CD4-positive, CD25-positive, alpha-beta regulatory T cell (primary cell): ENCODE results near the gene UQCRQ. TPM values are rescaled to one million over a fixed set of nuclear protein-coding genes. Genes with fewer than 3 reads are reported as not detected.

Experiments used
- ATAC-seq, 2 donors: fragments of 150-1000 bp; cut with Tn5 transposase; one replicate each; pipeline ENCODE4 v1.10.0; 2021; ENCODE audit warnings: low read depth in 2 of 2, moderate number of reproducible peaks in 2 of 2, moderate library complexity in 1 of 2
- DNase-seq, 3 donors: peaks; one replicate each; pipeline versions ENCODE4 v3.0.0 to v3.0.0-alpha.2; 2012 to 2022; ENCODE audit warnings: mixed read lengths in 1 of 3
- H3K27ac ChIP-seq: one replicate; pipeline ENCODE4 v1.7.0; 2013; ENCODE audit warnings: mild to moderate bottlenecking, low read length; ENCODE audit not compliant: insufficient read depth, poor library complexity, severe bottlenecking
- H3K27me3 ChIP-seq: one replicate; pipeline ENCODE4 v1.7.0; 2013; ENCODE audit warnings: low read length; ENCODE audit not compliant: control insufficient read depth, insufficient read depth
- H3K36me3 ChIP-seq: one replicate; pipeline ENCODE4 v1.7.0; 2013; ENCODE audit warnings: mild to moderate bottlenecking, low read length, moderate library complexity; ENCODE audit not compliant: control insufficient read depth, insufficient read depth
- H3K4me1 ChIP-seq: 2 replicates; pipeline ENCODE4 v1.7.0; 2013; ENCODE audit warnings: mild to moderate bottlenecking, low read length; ENCODE audit not compliant: insufficient read depth, control insufficient read depth, poor library complexity, severe bottlenecking
- H3K4me3 ChIP-seq: one replicate; pipeline ENCODE4 v1.7.0; 2013; ENCODE audit warnings: low read depth, mild to moderate bottlenecking, low read length, moderate library complexity
- H3K9me3 ChIP-seq, 2 experiments: 1 replicate in 1 of 2; 2 replicates in 1 of 2; pipeline ENCODE4 v1.7.0; 2013; ENCODE audit warnings: low read length in 2 of 2, mild to moderate bottlenecking in 1 of 2, moderate library complexity in 1 of 2; ENCODE audit not compliant: control insufficient read depth in 2 of 2
- H3K27ac Mint-ChIP-seq, 3 donors: one replicate each; pipeline ENCODE4 v1.8.0; 2020 to 2022; ENCODE audit warnings: mild to moderate bottlenecking in 3 of 3, mixed read lengths in 3 of 3, moderate library complexity in 2 of 3
- H3K27me3 Mint-ChIP-seq: one replicate; pipeline ENCODE4 v1.8.0; 2022; ENCODE audit warnings: mild to moderate bottlenecking, mixed read lengths
- H3K36me3 Mint-ChIP-seq: one replicate; pipeline ENCODE4 v1.8.0; 2020; ENCODE audit warnings: mixed read lengths
- H3K4me1 Mint-ChIP-seq, 4 donors: one replicate each; pipeline ENCODE4 v1.8.0; 2020 to 2022; ENCODE audit warnings: mixed read lengths in 4 of 4, mild to moderate bottlenecking in 1 of 4
- H3K4me3 Mint-ChIP-seq, 4 donors: one replicate each; pipeline ENCODE4 v1.8.0; 2020 to 2022; ENCODE audit warnings: mild to moderate bottlenecking in 4 of 4, mixed read lengths in 4 of 4, moderate library complexity in 3 of 4
- H3K9me3 Mint-ChIP-seq, 7 donors: one replicate each; pipeline ENCODE4 v1.8.0; 2020 to 2022; ENCODE audit warnings: mixed read lengths in 7 of 7, mild to moderate bottlenecking in 3 of 7, moderate library complexity in 2 of 7
- polyA plus RNA-seq, 4 donors: library from polyadenylated mRNA; unstranded; fragments of 300-500 nt; fragmentation: Illumina TruSeq; gene quantifications; one replicate each; pipeline ENCODE4 v1.2.3, GENCODE V29; 2021
- total RNA-seq: library from RNA; stranded (reverse); gene quantifications from one replicate; pipeline ENCODE4 v1.2.3, GENCODE V29; 2022

Gene UQCRQ
- total and polyA plus RNA-seq, 5 donors from 2014 or later = 88.5 to 604 (median 562) TPM

DNA sequence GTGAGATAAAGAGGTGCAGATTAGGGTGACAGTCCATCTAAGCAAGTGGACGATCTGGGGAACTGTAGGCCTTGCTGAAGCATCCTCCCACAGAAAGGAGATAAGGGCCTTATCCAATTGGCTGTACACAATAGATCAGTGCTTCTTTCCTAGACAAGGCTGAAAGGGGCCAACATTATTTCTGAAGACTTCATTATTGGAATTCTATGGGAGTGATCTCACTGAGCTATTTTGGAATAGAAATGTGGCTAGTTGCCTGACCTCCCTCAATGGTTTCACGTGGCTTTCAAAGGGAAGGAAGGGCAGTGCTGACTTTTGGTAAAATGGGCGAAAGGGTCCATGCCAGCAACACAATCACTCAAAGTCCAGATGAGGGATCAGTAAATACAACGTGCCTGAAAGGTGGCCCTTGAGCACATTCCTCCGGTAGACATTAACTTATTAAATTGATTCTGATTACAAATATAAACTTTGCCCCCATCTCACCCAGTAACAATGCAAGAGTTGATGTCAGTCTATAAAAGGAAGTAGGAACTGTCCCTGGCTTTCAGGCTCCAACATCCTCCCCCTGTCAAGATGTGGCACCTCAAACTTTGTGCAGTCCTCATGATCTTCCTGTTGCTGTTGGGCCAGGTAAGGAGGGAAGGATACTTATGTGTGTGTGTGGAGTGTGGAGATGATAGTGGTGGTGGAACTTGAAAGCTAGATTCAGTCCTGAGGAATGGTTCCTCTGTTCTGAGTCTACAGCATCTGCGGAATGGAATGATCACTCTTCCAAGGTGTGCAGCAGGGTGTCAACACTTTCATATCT is 6.9 kb downstream of the UQCRQ start, which contains the start of gene LEAP2:
Gene LEAP2 (plus strand): TSS at position 550 of the 811 bp plus-strand sequence. CDS start 27 bp downstream, at position 577.
- H3K36me3 Mint-ChIP-seq = peaks cover 19% of the 10 kb centered on the region
- no peaks in the 10 kb centered on the region for H3K27me3 Mint-ChIP-seq
- Histone ChIP-seq H3K27ac (no peak within 1 kb of the TSS), H3K4me1 (no peaks in the 10 kb centered on the region), H3K9me3 (no peaks in the 10 kb centered on the region), H3K27me3 (no peaks in the 10 kb centered on the region), H3K4me3 (no peak within 1 kb of the TSS), H3K36me3 (peaks cover 25% of the 10 kb centered on the region)
- H3K4me1 Mint-ChIP-seq = peaks cover 0 to 13% (median 3%) of the 10 kb centered on the region in 4 donors
- DNase-seq (no peak), ATAC-seq (no peak)
- peak within 1 kb of the TSS; percentile 16 to 68 (median 54) for H3K27ac Mint-ChIP-seq
- no peaks in the 10 kb centered on the region for H3K9me3 Mint-ChIP-seq
- H3K4me3 Mint-ChIP-seq = peak within 1 kb of the TSS in 1 of 4 donors; percentile 32

DNA sequence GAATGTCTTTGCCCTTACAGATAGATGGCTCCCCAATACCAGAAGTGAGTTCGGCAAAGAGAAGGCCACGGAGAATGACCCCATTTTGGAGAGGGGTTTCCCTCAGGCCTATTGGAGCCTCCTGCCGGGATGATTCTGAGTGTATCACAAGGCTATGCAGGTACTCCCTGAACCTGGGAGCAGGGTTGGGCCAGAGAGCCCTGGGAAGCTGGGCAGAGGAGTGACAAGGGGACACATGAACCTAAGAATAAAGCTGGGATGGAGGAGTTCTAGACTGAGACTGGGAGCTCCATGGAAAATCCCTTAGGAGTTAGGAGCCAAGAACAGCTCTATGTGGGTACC is 7.5 kb downstream of the UQCRQ start:
- no peak overlapping the region for H3K4me3 ChIP-seq
- DNase-seq = no peak
- no peaks in the 10 kb centered on the region for H3K27me3 ChIP-seq
- no peak overlapping the region for H3K27ac Mint-ChIP-seq
- H3K9me3 Mint-ChIP-seq = no peaks in the 10 kb centered on the region
- peaks cover 13% of the 10 kb centered on the region for H3K36me3 Mint-ChIP-seq
- no peaks in the 10 kb centered on the region for H3K4me1 ChIP-seq
- no peaks in the 10 kb centered on the region for H3K9me3 ChIP-seq
- peaks cover 29% of the 10 kb centered on the region for H3K36me3 ChIP-seq
- no peak for ATAC-seq
- peaks cover 0 to 7% (median 4%) of the 10 kb centered on the region in 4 donors for H3K4me1 Mint-ChIP-seq
- no peaks in the 10 kb centered on the region for H3K27me3 Mint-ChIP-seq
- H3K4me3 Mint-ChIP-seq = no peak overlapping the region
- H3K27ac ChIP-seq = no peak overlapping the region

DNA sequence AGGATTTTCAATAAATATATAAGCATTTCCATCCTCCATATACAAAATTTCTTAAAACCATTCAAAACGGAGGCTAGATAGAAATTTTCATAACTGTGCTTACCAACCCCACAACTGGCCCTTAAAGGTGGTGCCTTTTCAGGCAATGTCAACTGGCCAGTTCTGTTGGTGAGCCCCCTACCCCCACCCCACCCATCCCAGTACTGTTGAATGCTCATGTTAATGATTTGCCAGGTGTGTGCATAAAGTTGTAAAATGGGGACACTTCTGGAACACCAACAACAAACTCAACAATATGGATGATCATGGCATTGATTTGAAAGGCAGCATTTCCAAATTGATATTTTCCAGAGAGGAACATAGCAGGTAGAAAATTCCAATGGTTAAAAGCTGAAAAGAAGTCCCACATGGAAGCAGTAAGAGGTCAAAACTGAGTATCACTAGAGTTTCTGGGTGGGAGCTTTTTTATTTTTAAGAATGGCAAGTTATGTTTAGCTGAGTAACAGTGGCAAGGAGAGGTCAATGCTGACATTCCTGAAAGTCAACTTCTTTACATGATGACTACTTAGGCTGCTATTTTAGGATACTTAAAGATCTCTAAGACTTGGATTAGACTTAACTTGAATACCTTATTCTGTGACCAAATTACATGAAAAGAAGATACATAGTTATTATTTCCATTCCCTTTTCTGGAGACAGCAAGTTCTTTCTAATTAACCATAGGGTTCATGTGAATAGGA is 9.7 kb downstream of the UQCRQ start:
- no peak overlapping the region for H3K27ac ChIP-seq
- Mint-ChIP-seq H3K9me3 (no peaks in the 10 kb centered on the region), H3K27ac (peak overlapping the region in 1 of 3 donors; percentile 5), H3K27me3 (no peaks in the 10 kb centered on the region), H3K36me3 (peaks cover 19% of the 10 kb centered on the region), H3K4me3 (no peak overlapping the region), H3K4me1 (peaks cover 0 to 6% (median 2%) of the 10 kb centered on the region in 4 donors)
- no peaks in the 10 kb centered on the region for H3K27me3 ChIP-seq
- H3K9me3 ChIP-seq = no peaks in the 10 kb centered on the region
- no peaks in the 10 kb centered on the region for H3K4me1 ChIP-seq
- no peak for DNase-seq
- no peak for ATAC-seq
- no peak overlapping the region for H3K4me3 ChIP-seq
- peaks cover 41% of the 10 kb centered on the region for H3K36me3 ChIP-seq

DNA sequence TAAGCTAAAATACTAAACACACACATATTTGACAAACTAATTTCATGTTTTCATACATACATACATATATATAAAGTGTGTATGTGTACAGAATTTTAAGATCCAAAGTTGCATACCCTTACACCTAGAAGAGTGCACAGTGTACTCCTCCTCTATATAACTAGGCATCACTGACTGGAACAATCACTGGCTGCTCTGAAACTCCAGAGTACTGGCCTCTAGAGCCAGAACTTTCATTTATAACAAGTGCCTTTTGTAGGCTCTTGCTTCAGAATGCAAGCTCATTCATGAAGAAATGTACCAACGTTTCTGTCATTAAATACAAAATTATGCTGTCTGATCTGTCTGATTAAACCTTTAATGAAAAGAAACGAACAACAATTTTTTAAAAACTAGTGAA is 11.0 kb downstream of the UQCRQ start:
- Histone ChIP-seq H3K27ac (no peak overlapping the region), H3K27me3 (no peaks in the 10 kb centered on the region), H3K36me3 (peaks cover 53% of the 10 kb centered on the region), H3K4me1 (no peaks in the 10 kb centered on the region), H3K9me3 (no peaks in the 10 kb centered on the region), H3K4me3 (no peak overlapping the region)
- H3K9me3 Mint-ChIP-seq = no peaks in the 10 kb centered on the region
- no peak overlapping the region for H3K27ac Mint-ChIP-seq
- no peak for ATAC-seq
- peaks cover 21% of the 10 kb centered on the region for H3K36me3 Mint-ChIP-seq
- no peaks in the 10 kb centered on the region for H3K27me3 Mint-ChIP-seq
- no peak overlapping the region for H3K4me3 Mint-ChIP-seq
- H3K4me1 Mint-ChIP-seq = peaks cover 0 to 6% (median 2%) of the 10 kb centered on the region in 4 donors
- DNase-seq = no peak

DNA sequence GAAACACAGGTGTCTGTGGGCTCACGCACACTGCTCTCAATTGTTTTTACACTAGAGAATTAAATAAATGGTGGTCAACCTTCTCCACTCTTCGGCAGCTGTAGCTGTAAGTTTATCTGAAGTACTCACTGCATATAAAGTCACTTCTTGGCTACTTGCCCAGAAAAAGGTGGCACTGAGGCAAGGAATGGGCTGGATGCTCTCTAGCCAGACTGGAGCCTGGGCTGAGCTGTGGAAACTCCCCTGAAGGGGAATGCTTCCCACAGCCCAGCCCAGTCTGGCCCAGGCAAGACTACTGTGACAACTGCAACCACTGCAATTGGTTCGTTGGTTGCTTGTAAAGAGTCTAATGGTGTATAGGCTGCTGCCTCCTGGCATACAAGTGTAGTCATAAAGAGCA is 11.5 kb downstream of the UQCRQ start:
- H3K36me3 ChIP-seq = peaks cover 57% of the 10 kb centered on the region
- peaks cover 16% of the 10 kb centered on the region for H3K36me3 Mint-ChIP-seq

DNA sequence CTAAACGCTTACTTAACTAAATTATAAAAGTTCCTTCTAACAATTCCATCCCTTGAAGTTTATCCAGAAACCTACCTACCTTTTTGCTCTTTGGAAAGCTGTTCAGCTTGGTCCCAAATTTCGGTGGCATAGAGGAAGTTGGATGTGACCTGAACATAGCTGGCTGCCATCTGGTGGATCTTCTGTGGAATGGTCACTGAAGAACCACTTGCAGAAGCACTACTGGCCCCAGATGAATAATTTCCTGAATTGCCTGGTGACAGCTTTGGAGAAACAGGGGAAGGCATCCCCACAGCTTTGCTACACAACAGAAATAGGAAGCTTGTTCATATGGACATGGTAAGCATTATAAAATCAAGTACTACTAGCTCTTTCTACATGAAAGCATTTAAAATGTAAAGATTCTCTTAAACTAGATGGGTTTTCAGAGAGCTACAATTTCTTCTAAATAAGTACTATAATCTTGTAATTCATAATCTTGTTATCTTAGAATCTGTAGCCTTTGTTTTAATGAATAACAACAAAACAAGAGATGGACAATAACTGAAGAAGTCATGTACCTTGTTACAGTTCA is 16.9 kb downstream of the UQCRQ start:
- Mint-ChIP-seq H3K36me3 (peaks cover 52% of the 10 kb centered on the region), H3K4me1 (peaks cover 3 to 12% (median 5%) of the 10 kb centered on the region in 4 donors), H3K4me3 (no peak overlapping the region), H3K9me3 (peaks cover 0 to 2% (median 0%) of the 10 kb centered on the region in 7 donors), H3K27me3 (no peaks in the 10 kb centered on the region), H3K27ac (peak overlapping the region in 1 of 3 donors; percentile 30)
- Histone ChIP-seq H3K4me1 (no peaks in the 10 kb centered on the region), H3K27ac (no peak overlapping the region), H3K9me3 (no peaks in the 10 kb centered on the region), H3K27me3 (no peaks in the 10 kb centered on the region), H3K36me3 (peaks cover 86% of the 10 kb centered on the region), H3K4me3 (no peak overlapping the region)
- ATAC-seq (peak; percentile 37 to 60), DNase-seq (peak in 2 of 3 donors; percentile 34 to 50)

More for the DNA sequence above, 11.5 kb downstream of the UQCRQ start:
- H3K27ac ChIP-seq = no peak overlapping the region
- Mint-ChIP-seq H3K27ac (no peak overlapping the region), H3K4me1 (peaks cover 0 to 6% (median 1%) of the 10 kb centered on the region in 4 donors), H3K9me3 (no peaks in the 10 kb centered on the region), H3K27me3 (no peaks in the 10 kb centered on the region), H3K4me3 (no peak overlapping the region)
- no peaks in the 10 kb centered on the region for H3K4me1 ChIP-seq
- DNase-seq (no peak), ATAC-seq (no peak)
- no peaks in the 10 kb centered on the region for H3K9me3 ChIP-seq
- H3K27me3 ChIP-seq = no peaks in the 10 kb centered on the region
- no peak overlapping the region for H3K4me3 ChIP-seq

DNA sequence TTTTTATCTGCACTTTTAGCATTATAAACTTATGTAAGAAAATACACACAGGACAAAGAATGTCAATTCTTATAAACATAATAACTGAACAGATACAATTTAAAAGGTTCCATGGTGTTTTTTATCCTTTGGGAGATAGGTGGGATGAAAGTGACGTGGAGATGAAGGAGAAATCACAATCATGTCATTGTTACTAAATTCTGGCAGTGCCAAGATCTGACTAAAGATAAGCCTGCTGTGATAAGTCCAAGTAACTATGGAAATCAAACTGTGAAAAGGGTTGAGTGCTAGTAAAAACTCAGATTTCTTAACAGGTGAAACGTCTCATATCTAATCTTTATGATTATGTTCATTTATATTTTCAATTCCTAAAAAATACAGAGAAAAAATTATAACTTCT is 18.1 kb downstream of the UQCRQ start:
- no peak overlapping the region for H3K27ac ChIP-seq
- peaks cover 88% of the 10 kb centered on the region for H3K36me3 ChIP-seq
- no peak for ATAC-seq
- H3K27me3 ChIP-seq = no peaks in the 10 kb centered on the region
- H3K9me3 Mint-ChIP-seq = peaks cover 0 to 2% (median 0%) of the 10 kb centered on the region in 7 donors
- H3K27me3 Mint-ChIP-seq = no peaks in the 10 kb centered on the region
- DNase-seq = no peak
- no peaks in the 10 kb centered on the region for H3K4me1 ChIP-seq
- no peak overlapping the region for H3K4me3 Mint-ChIP-seq
- H3K36me3 Mint-ChIP-seq = peaks cover 53% of the 10 kb centered on the region
- peaks cover 3 to 12% (median 5%) of the 10 kb centered on the region in 4 donors for H3K4me1 Mint-ChIP-seq
- H3K4me3 ChIP-seq = no peak overlapping the region
- no peaks in the 10 kb centered on the region for H3K9me3 ChIP-seq
- H3K27ac Mint-ChIP-seq = peak overlapping the region in 1 of 3 donors; percentile 77
